Fibroblast of the conjunctiva (primary cell): ENCODE results near the gene EXD3.
"Not testable (repeated sequence)": the region's sequence is repeated elsewhere in the genome, so short reads cannot be mapped to it uniquely, and the experiment has no call there.

Experiments
- DNase-seq: peaks from one replicate; pipeline ENCODE4 v3.0.0-alpha.2; 2010; ENCODE audit warnings: low read depth

EXD3 gene

DNA sequence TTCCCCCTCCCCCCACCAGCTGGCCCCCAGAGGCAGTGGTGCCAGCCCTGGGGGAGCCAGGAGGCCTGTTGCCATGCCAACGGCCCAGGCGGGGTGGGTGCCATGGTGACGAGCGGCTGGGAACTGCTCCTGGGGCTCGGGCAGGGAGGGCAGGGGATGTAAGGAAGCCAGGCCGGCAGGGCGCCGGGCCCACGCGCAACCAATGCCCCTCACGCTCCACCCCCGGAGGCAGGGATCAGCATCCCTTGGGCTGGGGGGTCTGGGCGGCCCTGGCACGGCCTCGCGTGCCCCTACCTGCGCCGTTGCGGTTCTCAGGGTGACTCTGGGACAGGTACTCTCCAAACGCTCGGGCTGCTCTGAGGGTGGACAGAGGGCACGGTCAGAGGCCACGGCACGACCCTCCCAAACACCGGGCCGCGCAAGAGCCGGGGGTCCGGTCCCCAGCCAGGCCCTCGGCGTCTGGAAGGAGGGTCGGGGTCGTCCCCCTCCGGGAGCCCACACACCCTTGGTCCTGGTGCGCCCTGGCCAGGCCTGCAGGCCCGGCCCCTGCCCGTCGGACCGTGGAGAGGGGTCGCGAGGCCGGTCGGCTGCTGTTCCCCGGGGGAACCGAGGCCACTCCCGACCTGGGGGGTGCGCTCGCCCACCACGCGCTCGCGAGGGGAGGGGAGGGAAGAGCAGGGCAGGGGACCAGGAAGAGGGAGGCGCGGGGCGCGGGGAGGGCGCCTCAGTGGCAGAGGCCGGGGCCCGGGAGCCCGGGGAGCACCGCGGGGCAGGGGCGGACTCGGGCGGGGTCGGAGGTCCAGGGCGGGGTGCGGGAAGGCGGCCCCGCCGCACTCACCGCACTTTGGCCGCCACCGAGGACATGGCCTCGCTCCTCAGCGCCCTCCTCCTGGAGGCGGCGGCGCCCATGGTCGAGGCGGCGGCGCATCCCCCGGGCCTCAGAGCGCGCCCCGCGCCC, 35.5 kb upstream of the EXD3 start:
- DNase-seq, result no peak

DNA sequence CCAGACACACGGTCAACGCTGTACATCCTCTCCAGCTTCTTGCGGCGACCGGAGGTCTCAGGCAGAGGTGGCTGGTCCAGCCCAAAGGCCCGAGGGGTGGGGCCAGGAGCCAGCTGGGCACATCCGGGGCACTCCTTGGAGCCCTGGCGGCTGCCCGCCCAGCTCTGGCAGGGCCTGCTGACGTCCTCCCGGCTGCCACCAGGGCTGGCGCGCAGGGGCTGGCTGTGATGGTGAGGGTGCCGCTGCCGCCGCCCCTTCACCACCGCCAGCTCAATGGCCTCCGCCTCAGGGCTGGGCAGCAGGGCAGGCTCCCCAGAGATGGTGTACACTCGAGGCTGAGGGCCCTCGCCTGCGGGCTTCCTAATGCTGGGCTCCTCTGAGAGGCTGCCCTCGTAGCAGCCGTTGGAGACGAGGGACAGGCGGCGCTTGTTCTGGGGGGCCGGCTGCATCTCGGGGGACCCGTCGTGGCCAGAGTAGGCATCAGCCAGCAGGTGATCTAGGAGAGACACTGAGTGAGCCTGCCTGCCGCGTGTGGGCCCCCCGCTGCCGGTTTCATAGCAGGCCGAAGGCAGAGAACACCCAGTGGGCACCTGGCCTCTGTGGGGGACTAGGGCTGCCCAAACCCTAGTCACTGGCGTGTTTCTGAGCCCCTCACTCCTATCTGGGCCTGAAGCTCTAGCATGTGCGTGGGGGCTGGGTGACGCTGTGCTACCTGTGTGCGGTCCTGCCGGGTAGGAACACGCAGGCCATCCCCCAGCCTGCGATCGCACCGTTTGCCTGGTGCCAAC, 34.6 kb upstream of the EXD3 start:
- DNase-seq, result no peak

DNA sequence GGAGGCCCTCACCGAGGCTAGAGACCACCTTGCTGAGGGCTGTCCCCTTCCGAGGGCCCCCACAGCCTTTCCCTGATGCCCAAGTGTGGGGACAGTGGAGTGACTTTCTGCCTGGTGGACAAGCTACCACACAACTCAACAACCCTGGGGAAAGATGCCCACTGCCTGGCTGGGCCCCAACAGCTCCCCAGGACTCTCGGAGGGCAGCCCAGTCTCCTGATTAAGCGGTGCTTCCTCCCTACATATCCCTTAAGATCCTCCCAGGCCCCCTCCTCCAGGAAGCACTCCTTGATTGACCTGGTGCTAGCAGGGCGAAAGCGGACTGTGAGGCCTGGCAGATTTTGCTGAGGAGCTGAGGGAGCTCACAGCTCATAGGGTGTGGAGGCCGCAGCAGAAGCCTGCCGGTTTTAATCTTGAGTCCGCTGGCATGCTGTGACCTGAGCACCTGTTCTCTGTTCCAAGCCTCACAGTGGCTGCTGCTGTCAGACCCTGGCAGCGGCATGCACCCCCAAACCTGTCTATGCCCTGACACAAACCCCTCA, 34.0 kb upstream of the EXD3 start:
- no peak for DNase-seq

DNA sequence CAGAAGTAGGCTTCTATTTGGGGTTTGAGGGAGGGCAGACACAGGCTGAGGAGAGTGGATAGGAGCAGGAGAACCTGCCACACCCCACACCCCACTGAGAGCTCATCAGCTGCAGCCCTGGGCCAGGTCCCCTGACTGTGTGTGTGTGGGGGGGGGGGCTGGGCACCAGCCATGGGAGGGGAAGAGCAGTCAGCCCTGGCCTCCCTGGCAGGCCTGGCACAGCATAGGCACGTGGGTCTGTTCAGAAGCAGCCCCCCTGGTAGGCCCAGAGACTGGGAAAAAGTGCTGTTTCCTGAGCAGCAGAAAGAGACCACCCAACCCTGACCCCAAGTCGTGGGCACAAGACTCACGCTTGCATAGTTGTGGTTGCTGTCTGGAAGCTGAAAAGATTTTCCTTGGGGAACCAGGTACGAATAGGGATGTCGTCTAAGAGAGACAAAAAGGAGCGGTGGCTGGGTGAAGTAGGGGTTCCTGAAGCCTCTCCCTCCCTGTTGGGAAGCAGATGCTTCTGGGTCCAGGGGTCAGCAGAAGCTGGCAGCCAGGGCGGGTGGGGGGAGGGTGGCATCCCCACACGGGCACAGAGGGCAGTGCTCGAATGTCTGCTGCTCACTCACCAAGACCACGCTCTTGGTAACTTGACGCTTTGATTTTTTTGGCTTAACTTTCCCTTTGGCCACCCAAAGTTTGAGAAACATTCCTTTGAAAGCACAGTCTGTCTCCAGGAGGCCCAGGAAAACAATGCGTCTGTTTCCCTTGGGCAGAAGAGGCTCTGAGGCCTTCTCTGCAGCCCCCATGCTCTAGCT, 33.3 kb upstream of the EXD3 start:
- peak; percentile 74 for DNase-seq

DNA sequence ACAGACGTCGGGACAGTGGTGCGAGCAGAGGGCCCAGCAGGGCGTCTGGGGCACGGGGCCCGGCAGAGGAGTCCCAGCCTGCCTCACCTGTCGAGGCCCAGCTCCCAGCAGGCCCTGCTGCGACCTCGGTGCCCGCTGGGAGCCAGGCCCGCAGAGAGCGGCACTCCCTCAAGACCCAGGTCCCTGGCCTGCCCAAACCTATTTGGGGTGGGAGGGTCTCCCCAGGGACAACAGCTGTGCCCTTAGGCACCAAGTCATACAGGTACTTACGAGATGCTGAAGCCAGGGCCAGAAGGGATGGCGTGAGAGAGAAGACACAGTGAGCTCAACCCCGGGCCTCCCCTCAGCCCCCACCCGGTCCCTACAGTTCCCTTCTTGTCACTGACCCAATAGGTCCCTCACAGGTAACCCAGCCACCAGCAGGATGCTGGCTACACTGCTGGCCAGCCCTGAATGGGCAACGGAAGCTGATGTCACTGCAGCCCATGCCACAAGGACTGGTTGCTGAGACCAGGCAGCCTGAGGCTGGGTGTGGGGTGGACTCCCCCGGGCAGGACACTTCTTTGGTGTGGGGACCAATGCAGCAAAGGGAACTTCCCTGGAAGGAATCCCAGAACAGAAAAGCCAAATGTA, 32.5 kb upstream of the EXD3 start:
- no peak for DNase-seq

DNA sequence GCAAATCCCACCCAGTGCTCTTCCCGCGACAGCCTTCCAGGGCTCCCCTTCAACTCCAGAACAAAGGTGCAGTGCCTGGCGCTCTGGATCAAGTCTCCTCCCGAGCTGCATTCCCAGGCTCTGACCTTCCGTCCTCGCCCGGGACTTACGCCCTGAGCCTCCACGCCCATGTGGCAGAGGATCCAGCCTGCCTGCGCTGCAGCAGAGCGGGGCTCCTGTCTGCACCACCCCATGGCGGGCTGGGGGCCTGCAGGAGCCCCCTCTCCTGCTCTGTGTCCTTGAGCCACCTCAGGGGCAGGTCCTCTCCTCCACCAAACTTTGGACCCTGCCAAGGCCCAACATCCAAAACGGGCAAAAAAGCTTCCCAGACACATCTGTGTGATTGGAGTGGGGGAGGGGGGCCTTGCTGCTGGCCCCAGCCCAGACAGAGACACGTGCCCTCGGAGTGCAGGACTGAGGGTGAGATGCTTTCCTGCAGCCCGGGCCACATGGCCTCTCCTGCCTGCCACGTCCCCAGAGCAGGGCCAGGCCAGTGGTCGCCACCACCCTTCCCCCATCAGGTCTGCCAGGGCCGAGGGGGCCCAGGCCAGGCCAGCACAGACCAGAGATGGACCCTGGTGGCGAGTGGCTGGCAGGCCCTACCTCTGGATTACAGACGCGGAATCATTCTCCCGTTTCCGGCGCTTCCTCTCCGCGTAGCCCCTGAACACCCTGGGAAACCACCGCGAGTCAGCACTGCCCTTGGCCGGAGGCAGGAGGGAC, 31.8 kb upstream of the EXD3 start:
- DNase-seq, result no peak

DNA sequence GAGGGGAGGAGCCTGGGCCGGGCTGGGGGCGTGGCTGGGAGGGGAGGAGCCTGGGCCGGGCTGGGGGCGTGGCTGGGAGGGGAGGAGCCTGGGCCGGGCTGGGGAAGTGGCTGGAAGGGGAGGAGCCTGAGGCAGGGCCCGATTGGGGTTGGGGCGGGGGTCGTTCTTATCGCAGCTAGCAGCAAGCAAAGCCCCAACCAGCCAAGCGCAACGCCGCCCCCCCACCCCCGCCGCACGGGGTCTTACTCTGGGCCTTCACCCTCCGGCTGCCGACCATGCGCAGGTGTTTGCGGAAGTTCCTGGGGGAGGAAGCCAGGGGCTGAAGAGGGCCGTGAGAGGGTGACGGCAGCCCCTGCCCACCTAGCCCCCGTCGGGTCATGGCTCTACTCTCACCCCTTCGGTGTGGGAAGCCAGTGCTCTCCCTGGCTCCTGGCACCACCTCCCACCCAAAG, 31.2 kb upstream of the EXD3 start:
- DNase-seq, result no peak

DNA sequence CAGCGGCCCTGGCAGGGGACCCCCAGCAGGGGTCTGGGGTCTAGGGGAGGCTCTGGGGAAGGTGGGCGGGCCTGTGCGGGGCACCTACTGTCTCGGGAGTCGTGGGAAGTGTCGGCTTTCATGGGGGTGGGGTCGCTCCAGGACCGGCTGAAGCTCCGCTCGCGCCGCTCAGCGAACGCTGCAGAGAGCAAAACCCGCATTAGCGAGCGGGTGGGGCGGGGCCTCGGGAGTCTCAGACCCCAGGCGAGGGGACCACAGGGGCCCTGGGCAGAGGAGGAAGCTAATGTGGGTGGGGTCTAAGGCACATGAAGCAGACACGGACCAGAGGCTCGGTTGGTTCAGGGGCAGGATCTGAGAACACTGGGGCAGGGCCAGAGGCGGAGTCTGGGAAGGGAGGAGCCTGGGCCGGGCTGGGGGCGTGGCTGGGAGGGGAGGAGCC, 30.7 kb upstream of the EXD3 start:
- DNase-seq, result peak; percentile 69

GRCh38 chr9:137452761-137453642, 30.0 kb upstream of the EXD3 start:
- DNase-seq, result no peak

DNA sequence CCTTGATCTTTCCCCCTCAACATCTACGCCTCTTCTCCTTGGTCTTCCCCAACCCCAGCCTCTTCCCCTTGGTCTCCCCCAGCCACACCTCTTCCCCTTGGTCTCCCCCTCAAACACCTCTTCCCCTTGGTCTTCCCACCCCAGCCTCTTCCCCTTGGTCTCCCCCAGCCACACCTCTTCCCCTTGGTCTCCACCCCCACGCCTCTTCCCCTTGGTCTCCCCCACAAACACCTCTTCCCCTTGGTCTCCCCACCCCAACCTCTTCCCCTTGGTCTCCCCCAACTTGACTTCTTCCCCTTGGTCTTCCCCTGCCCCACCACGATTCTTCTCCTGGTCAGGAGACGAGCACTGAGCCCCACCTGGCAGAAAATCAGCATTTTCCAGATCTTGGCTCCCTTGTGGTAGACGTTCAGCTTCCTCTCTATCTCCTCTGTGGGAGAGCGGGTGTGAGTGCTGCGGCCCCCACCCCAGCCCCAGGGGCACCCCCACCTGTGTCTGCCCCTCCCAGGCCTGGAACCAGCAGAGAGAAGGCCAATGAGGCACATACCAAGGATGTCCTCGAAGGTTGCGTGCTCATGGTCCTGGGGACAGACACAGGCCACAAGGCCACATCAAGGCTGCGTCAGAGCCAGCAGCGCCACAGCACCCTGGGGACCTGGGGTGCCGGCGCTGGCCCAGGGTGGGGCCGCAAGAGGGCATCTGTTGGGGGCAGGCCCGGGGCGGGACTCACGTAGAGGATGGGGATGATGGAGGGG, 29.2 kb upstream of the EXD3 start:
- no peak for DNase-seq

GRCh38 chr9:137451264-137452005, 28.5 kb upstream of the EXD3 start:
- not testable (repeated sequence) for DNase-seq

DNA sequence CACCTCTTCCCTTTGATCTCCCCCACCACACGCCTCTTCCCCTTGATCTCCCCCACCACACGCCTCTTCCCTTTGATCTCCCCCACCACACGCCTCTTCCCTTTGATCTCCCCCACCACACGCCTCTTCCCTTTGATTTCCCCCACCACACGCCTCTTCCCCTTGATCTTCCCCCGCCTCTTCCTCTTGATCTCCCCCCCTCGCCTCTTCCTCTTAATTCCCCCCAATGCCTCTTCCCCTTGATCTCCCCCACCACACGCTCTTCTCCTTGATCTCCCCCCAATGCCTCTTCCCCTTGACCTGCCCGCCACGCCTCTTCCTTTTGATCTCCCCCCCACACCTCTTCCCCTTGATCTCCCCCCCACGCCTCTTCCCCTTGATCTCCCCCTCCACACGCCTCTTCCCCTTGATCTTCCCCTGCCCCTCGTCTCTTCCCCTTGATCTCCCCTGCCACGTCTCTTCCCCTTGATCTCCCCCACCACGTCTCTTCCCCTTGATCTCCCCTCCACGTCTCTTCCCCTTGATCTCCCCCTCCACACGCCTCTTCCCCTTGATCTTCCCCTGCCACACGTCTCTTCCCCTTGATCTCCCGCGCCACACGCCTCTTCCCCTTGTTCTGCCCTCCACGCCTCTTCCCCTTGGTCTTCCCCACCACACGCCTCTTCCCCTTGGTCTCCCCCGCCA, 27.7 kb upstream of the EXD3 start:
- not testable (repeated sequence) for DNase-seq

DNA sequence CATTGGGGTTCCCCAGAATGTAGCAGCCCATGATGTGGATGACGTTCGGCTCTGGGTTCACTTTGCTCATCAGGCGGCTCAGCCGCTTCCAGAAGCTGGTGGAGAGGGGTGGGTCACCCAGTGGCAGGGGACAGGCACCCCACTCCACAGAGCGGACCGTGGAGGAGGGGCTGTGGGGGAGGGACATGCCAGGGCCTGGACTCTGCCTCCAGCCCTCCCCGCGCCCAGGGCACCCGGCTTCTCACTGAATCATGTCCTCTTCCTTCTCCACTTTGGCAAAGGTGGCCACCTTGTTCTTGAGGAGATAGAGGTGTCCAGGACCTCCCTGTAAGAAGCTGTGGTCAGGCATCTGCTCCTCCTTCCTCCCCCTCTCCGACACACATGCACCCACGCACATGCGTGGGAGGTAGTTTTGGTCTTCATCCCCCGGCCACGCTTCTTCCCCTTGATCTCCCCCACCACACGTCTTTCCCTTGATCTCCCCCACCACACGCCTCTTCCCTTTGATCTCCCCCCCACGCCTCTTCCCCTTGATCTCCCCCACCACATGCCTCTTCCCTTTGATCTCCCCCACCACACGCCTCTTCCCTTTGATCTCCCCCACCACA, 27.1 kb upstream of the EXD3 start:
- DNase-seq, result no peak

GRCh38 chr9:137449081-137449844, 26.3 kb upstream of the EXD3 start:
- no peak for DNase-seq

DNA sequence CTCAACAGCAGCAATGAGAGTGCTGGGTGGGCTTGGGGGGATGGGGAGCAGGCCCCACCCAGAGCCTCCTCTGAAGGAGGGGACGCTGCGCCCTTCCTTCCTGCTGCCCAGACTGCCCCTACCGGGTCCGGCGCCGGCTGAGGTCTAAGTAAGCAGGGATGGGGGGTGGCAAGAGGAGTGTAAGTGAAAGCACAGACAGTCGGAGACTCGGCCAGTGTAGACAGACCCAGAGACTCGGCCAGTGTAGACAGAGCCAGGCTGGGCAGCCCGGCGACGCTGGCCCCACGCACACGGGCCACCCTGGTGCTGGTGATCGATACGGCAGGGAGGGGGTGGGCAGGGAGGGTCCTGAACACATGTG, 25.6 kb upstream of the EXD3 start:
- DNase-seq, result no peak
